Right kidney (tissue), 1 donor: ENCODE measurements around the gene WDR37.
"Not testable (repeated sequence)": the region's sequence is repeated elsewhere in the genome, so short reads cannot be mapped to it uniquely, and the experiment has no call there.

Experiments
- DNase-seq: peaks from one replicate; pipeline ENCODE4 v3.0.0-alpha.2; 2016

WDR37 gene

DNA sequence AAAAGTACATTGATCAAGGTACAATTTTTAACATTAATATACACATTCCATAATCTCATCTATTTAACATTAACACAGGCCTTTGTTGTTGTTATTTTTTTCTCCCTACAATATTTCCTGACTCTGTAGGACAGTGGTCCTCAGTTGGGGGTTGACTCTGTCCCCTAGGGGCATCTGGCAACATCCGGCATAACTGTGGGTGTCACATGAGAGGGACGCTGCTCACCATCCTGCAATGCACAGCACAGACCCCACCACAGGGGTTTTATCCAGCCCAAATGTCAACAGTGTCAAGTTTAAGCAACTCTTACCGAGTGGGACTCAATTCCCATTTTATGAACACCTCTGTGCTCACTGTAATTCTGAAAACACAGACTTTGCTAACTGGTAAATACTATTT is 16.1 kb upstream of the WDR37 start:
- DNase-seq = no peak

DNA sequence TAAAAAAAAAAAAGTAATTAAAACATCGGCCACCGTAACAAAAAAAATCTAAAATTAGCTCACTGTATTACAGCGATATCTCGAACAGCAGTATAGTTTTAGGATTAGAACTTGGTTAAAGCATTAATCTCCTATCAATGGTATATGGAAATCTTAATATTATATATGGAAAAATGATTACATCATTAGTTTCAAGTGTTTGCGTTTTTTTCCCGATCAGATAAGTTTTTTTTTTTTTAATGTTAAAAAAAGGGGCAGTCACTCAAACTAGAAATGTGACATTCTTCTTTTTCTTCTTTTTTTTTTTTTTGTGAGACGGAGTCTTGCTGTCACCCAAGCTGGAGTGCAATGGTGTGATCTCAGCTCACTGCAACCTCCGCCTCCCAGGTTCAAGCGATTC is 14.7 kb upstream of the WDR37 start:
- DNase-seq = no peak

- no peak for DNase-seq
Measured at GRCh38 chr10:1043532-1043995, 12.6 kb upstream of the WDR37 start.

GRCh38 chr10:1044146-1044545 is 12.0 kb upstream of the WDR37 start:
- DNase-seq = no peak

DNA sequence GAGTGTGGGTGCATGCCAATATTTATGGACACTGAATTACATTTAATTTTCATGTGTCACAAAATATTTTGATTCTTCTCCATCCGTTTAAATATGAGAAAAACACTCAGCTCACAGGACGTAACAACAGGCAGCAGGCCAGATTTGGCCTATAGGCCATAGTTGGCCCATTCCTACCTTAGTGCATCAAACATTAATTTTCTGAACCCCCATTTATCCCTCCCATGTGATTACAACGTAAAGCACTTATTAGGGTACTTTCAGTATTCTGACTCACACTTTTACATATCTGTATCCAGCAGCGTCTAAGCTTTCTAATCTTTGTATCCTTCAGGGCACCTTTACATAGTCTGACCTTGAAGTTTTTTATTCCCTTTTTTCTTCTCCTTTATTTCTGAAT is 11.2 kb upstream of the WDR37 start:
- DNase-seq = no peak

GRCh38 chr10:1045415-1045814 is 10.8 kb upstream of the WDR37 start:
- DNase-seq = no peak

- DNase-seq = no peak
Measured at GRCh38 chr10:1047937-1048336, 8.2 kb upstream of the WDR37 start.

GRCh38 chr10:1048349-1048731 is 7.8 kb upstream of the WDR37 start:
- DNase-seq = peak; percentile 84

DNA sequence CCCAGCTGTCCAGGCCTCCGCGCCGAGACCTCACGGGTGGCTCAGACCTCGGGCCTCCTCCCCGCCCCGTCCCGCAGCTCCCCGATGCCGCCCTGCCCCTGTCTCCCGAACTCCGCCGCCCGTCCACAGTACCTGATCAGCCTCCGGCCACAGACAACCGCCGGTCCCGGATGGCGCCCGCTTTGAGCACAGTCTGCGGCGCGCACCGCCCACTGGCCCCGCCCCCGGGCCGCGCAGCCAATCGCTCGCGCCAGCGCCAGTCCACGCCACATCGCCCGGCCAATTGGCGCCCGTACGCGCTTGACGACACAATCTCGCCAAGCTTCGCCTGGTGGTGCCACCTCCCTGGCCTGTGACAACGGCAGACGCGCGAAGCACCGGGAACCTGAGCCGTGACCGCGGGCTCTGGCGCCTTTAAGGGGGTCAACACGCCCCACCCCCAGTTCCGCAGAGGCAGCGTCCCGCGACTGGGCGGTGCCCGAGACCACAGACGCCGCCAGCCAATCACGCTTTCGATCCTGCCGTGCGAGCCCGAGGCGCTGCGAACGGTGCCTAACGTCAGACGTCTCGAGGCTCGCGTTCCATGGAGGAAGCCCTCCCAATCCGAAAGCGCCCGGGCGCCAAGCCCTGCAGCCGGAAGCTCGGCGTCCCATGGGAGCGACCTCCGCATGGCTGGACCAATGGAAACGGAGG is 7.3 kb upstream of the WDR37 start, which contains the start of gene IDI1:
TSS of gene IDI1 (minus strand) at position 388 of the 693 bp plus-strand sequence. CDS start at position 272, 116 bp downstream.
- DNase-seq = peak; percentile 98

GRCh38 chr10:1049425-1049958 is 6.7 kb upstream of the WDR37 start:
- DNase-seq = peak; percentile 87

- DNase-seq = no peak
Measured at GRCh38 chr10:1050145-1050544, 6.0 kb upstream of the WDR37 start.

DNA sequence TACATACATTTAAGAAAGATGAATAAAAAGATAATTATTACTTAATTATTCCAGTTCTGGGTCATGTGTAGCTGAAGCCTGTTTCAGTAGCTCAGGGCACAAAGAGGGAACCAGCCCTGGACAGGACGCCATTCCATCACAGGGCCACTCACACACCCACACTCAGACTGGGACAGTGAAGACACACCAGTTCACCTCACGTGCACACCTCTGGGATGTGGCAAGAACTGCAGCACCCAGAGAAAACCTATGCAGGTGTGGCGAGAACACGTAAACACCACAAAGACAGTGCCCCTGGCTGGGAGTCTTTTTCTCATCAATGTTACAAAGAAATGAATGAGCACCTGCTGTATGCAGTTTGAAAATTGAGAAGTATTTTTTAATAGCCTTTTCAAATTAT is 5.6 kb upstream of the WDR37 start:
- no peak for DNase-seq

GRCh38 chr10:1054684-1055083 is 1.5 kb upstream of the WDR37 start:
- DNase-seq = no peak

GRCh38 chr10:1057106-1057657 is 997 bp downstream of the WDR37 start:
- peak; percentile 31 for DNase-seq

GRCh38 chr10:1058017-1058416 is 1.8 kb downstream of the WDR37 start:
- no peak for DNase-seq

- no peak for DNase-seq
Measured at GRCh38 chr10:1059902-1060301, 3.7 kb downstream of the WDR37 start.

DNA sequence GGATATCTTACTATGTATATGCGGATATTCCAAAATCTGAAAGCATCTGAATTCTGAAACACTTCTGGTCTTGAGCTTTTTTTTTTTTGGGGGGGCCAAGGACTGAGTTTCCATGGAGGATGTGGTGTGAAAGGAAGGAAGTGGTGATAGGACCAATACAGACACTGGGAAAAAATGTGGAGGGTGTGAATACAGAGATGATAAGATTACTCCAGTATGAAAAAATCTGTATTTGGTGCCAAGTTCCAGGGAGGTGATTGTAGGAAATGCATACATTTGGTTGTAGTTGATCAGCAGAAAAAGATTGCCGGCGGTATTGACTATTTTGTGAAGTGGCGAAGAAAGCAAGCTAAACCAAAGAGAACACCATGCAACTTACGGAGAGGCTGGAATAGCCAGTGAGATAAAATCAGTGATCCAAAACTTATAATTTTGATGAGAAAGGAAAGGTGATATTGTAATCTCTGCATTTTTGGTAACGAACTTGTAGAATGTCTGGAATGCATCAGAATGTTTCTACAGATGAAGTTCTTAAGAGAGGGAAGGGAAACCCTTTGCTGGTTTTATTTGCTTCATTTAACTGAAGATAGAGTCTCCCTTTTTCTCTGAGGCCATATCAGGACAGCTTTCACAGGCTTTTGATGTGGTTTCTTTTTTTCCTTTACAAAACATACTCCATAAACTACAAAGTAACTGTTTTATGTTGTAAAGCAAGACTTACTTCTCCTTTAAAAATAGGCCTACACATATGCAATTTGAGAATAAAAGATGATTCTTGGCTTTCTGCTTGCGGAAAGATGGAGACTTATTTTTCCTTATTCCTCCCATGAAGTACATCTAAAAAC is 6.0 kb downstream of the WDR37 start:
- DNase-seq = no peak

DNA sequence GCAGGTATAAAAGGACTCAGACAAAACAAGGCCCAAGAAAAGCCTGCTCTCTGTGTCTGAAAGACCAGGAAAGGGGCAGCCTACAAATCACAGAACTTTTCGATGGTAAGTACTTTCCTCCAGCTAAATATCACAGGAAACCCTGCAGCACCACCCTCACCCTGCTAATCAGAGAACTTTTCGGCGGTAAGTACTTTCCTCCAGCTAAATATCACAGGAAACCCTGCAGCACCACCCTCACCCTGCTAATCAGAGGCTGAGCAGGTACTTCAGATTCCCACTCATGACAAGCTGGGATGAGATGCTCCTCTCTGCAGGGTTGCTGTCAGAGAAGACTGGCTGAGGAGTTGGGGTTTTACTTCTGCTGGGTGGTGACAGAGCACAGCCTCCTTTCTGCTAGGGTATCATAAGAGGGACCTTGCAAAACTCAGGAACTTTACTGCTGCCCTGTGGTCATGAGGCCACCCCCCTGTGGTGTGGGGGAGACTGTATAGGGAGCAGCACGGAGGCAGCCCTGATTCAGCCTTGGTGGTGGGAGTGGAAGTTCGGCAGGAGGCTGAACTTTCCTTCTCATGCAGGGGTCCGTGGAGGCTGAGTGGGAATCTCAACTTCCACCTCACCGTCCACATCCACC is 7.2 kb downstream of the WDR37 start:
- no peak for DNase-seq

DNA sequence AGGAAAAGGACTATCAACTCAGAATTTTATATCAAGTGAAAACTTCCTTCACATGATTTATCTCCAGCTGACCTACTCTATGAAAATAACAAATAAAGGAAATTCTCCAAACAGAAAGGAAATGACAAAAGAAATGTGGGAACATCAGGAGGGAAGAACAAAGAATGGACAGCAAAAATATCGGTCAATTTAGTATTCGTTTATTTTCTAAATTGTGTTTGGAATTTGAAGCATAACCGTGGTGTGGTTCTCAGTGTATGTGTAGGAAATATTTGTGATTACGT is 8.7 kb downstream of the WDR37 start:
- DNase-seq = no peak

- not testable (repeated sequence) for DNase-seq
Measured at GRCh38 chr10:1066734-1067133, 10.5 kb downstream of the WDR37 start.

- no peak for DNase-seq
Measured at GRCh38 chr10:1068380-1069361, 12.5 kb downstream of the WDR37 start.

DNA sequence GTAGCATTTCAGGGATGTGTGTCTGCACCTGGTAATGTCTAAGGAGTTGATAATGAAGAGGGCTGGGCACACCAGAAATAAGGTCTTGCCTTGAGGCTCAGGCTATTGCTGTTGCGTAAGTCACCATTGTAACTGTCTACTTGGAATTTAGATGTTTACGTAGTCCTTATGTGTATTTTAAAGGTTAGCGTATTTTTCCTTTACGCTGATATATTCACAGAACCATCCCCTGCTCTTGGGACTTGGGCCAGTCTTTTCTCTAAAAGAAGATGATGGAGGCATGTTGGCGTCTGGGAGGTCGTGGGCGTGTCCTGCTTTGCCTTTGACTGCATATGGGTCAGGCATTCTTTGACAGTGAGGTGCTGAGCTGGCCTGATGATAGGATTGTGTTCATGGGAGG is 14.7 kb downstream of the WDR37 start:
- no peak for DNase-seq
